GM18511 (cell line): Measurements from ENCODE around the gene HHATL.

Experiments used
- ATAC-seq: cut with Tn5 transposase; IDR thresholded peaks from one replicate; pipeline ENCODE4 v1.9.1; 2021; ENCODE audit warnings: mild to moderate bottlenecking, moderate library complexity; ENCODE audit not compliant: unreplicated experiment

Gene HHATL, protein sequence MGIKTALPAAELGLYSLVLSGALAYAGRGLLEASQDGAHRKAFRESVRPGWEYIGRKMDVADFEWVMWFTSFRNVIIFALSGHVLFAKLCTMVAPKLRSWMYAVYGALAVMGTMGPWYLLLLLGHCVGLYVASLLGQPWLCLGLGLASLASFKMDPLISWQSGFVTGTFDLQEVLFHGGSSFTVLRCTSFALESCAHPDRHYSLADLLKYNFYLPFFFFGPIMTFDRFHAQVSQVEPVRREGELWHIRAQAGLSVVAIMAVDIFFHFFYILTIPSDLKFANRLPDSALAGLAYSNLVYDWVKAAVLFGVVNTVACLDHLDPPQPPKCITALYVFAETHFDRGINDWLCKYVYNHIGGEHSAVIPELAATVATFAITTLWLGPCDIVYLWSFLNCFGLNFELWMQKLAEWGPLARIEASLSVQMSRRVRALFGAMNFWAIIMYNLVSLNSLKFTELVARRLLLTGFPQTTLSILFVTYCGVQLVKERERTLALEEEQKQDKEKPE

DNA sequence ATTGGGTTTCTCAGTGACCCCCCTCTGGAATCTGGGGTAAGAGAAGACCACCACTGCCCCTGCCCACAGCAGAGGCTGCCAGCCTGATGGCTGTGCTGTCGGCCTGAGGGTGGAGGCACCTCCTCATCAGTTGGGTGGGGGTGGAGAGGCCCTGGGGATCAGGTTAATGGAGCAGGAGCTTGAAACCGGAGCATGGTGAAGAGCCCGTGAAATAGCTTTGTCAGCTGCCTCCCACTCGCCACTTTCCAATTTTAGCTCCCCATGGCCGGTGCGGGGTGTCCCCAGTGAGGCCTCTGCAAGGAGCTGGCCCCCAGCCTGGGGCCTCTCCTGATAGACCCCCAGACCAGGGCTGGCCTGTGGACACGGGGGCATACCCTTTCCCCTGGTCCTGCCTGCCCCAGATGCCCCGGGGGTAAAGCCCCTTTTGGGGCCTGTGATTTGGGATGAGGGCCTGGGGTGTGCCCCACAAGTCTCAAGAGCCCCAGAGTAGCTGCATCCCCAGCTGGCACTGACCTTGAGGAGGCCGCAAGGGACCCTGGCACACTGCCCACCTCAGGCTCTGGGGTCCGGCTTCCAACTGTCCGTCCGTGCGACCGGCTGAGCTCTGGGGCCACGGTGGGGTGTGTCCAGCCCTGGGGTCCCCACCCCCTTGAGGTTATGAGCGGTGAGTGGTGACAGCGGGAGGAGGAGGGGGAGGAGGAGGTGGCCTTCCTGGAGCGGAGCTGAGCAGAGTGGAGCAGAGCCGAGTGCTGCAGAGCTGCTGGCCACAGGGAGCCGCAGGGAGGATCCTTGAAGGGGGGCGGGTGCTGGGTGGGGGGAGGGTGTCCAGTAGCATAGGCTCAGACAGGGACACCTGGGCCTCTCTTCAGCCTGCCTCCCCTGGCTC is at the start of gene HHATL:
Gene HHATL (minus strand): TSS at position 733 of the 886 bp plus-strand sequence. CDS start 1,972 bp downstream, outside the sequence.
- ATAC-seq: no peak

GRCh38 chr3:42751609-42752008 is 49.0 kb upstream of the HHATL start:
- ATAC-seq: no peak

- no peak for ATAC-seq
These were observed 48.2 kb upstream of the HHATL start for GRCh38 chr3:42750834-42751233.

DNA sequence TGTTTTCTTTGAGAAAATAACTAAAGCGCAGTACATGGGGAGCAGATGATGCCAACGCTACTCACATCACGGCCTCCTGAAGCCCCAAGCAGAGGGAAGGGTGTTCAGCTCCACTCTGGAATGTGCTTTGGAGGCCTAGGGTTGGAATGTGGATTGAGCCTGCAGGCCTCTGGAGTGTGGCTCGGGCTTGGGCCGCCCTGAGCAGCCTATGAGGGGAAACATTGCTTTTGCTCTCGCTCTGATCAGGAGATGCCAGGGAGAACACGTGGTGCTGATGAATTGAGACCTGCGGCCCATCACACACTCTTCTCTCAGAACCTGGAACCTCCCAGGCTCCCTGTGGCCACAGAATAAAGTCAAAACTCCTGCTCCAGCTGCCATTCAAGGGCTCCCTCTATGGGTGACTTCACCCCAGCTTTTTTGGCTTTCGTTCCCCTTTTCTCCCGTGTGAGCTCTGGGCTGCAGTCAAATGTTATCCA is 47.2 kb upstream of the HHATL start:
- ATAC-seq: no peak

- no peak for ATAC-seq
These were observed 46.6 kb upstream of the HHATL start for GRCh38 chr3:42749025-42749752.

GRCh38 chr3:42747581-42747980 is 45.0 kb upstream of the HHATL start:
- no peak for ATAC-seq

- ATAC-seq: no peak
These were observed 44.2 kb upstream of the HHATL start for GRCh38 chr3:42746455-42747450.

DNA sequence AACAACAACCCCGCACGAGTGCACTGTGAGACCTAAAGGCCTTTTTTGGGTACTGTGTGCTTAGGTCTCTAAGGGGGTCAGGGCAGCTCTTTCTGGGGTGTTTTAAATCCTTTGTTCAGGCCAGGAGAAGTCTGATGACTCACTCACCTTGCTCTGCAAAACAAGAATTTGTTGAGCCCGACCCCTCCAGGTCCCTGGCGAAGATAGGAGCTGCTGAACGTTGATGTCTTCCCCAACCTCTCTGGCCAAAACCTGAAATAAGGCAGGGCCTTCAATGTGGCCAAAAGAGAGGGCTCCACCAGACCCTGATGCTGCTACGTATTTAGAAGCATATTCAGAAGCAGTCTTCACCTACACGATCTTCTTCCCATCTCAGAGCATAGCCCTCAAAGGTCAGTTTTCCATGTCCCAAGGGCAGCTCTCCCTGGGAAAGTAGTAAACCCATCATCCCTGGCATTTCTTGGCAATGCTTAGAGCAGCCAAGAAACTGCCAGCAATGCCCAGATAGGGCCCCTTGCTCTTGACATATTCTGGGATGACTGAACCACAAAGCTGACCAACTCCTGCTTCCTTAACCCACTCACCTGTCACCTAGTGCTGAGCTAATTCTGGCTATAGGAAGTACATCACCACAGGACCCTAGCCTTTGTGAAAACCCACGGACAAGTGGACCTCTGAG is 43.3 kb upstream of the HHATL start:
- ATAC-seq: no peak

DNA sequence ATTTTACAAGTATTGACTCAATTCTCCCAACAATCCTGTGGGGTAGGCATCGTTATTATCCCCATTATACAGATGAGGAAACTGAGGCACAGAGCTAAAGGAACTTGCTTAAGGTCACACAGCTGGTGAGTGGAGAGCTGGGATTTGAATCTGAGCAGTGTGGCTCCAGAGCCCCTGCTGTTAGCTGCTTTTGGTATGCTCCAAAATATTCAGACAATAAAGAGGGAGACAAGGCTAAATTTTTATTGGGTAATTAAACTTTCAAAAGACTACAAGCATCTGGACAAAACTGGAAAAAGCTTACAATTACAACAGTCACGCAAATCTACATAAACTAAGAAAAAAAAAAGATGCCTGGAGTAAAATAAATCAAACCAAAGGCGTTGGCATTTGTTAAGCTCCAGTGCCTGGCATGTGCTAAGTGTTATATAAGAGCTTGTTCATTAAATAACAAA is 42.7 kb upstream of the HHATL start:
- no peak for ATAC-seq

- ATAC-seq: no peak
These were observed 40.8 kb upstream of the HHATL start for GRCh38 chr3:42743204-42743995.

DNA sequence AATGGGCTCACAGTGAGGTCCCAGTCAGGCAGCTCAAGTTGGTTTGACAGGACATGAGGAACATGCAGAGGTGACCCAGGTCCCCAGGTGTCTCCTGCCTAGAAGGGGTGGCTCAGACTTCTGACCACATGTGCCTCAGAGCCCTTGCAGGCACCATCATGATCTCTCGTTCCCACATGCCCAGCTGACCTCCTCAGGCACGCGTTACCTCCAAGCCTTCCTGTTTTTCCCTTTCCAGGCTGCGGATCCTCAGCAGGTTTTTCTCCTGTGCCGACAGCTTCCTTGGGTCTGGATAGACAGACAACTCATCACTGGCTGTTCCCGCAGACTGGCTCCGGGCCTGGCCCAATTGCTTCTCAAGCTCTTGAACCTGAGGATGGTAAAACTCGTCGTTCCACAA is 40.1 kb upstream of the HHATL start:
- ATAC-seq: no peak

- ATAC-seq: no peak
These were observed 39.7 kb upstream of the HHATL start for GRCh38 chr3:42742259-42742658.

- no peak for ATAC-seq
These were observed 39.2 kb upstream of the HHATL start for GRCh38 chr3:42741796-42742195.

DNA sequence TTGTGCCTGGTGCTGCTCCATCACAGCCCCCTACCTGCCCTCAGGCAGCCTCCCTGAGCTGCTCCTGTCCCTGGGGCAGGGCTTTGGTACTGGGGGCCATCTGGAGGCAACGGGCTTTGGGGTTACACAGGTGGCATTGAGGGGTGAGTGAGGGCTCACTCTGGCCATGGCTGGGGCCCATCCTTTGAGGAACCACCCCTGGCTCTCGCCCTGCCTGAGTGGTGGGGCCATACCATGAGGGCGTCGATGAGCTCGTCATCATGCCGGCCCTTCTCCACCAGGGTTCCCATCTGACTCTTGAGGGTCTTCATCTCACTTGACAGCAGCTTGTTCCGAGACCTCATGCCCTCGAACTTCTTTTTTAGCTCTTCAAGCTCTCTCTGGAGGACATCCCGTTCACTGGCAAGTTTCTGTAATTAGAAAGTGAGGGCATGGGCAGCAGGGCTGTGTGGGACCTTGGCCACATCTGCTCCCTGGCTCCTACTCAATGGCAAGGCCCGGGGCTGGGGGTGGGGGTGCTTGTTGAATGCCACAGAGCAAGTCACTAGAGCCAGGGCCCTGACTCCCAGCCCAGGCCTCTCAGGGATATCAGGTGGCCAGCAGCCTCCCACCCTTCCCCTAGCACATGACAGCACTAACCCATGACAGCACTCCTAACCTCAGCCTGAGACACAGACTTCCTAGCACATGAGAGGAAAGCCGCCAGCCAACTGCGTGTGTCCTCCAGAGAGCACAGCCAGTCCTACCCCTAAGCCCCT is 37.0 kb upstream of the HHATL start:
- no peak for ATAC-seq

DNA sequence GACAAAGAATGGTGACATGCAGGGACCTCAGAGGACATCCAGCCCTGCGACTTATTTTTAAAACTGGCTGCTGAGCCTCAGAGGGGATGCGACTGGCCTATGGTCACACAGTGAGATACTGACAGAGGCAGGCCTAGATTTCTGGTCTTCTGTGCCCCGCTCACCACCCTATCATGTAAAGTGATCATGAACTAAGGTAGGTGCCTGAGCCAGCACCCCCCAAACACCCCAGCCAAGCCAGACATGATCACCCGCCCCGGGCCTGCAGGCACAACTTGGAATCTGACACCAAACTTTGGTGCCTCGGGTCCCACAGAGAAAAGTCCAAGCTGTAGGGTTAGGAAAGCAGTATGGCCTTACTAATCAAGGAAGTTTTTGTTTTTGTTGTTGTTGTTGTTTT is 33.9 kb upstream of the HHATL start:
- ATAC-seq: no peak

DNA sequence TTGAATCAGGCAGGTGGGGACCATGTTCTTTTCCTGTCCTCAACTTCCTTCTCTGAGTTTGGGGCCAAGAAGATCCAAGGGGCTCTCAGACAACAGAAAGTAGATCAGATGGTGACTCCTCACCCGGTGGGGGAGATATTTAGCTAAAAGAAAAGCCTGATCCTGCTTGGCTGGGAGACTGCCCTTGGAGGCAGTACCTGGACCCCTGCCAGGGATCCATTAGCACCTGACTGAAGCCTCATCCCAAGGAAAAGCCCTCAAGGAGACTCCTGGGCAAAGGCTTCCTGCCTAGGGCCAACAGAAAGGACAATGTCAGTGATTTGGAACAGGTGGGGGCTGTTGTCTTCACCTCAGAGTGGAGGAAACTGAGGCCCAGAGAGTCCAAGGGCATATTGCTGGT is 33.5 kb upstream of the HHATL start:
- no peak for ATAC-seq

DNA sequence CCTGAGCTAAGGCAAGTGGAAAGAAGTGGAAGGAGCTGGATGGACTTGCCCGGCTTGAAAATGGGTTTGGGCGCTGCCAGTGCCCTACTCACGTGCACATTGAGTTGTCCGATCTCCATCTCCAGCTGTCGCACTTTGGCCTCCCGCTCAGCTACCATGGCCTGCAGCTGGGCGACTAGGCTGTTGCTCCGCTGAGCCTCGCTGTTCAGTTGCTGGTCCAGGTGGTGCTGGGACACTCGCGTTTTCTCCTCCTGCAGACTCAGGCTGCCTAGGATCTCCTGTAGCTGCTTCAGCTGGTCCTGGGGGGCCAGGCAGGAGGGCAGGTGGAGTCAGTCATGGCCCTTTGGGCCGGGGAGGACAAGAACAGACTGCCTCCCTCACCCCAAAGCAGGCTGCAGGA is 33.0 kb upstream of the HHATL start:
- ATAC-seq: no peak

DNA sequence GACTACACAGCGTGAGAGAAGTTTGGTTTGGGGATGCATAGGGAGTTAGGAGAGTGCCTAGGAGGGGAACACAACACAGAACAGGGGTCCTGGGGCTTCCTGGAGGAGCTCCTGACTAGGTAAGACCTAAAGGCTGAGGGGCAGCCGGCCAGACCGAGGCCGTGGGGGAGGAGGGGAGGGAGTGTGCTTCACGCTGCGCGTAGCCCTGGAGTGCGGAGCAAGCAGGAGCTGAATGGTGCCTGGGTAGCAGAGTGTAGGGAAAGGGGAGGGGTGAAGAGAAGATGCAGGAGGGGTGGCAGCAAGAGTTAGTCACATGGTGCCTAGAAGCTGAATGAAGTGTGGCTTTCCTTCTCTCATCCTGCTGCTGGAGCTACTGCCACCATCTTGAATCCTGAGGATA is 32.4 kb upstream of the HHATL start:
- no peak for ATAC-seq
